Kasumi-1 (cell line): Measurements from ENCODE around the gene S100Z.
"Not testable (repeated sequence)": the region's sequence is repeated elsewhere in the genome, so short reads cannot be mapped to it uniquely, and the experiment has no call there.

Source experiments
- DNase-seq, 2 experiments: peaks; one replicate each; lab custom pipeline; 2025; lab: John Stamatoyannopoulos, UW

The S100Z gene

GRCh38 chr5:76826416-76826815 is 23.4 kb upstream of the S100Z start:
- not testable (repeated sequence) for DNase-seq

GRCh38 chr5:76831110-76831452 is 18.7 kb upstream of the S100Z start:
- DNase-seq = no peak

DNA sequence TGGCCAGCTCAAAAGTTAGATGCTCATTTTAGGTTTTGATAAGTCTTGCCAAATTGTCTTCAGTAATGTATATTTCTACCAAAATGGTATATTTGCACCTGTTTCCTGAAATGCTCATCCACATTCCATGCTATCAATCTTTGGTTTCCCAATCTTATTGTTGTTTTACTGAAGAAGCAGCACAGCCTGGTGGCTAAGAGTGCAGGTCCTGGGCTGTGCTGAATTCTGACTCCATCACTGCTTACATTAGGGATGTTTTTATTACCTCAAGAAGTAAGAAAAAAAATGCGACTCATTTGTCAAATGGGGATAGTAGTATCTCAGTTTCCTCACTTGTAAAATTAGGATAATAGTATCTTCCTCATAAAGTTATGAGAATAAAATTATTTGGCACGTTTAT is 13.6 kb upstream of the S100Z start:
- no peak for DNase-seq

- no peak for DNase-seq
Measured at GRCh38 chr5:76836585-76836984, 13.2 kb upstream of the S100Z start.

- no peak for DNase-seq
Measured at GRCh38 chr5:76838481-76839261, 11.1 kb upstream of the S100Z start.

GRCh38 chr5:76841361-76841760 is 8.5 kb upstream of the S100Z start:
- no peak for DNase-seq

DNA sequence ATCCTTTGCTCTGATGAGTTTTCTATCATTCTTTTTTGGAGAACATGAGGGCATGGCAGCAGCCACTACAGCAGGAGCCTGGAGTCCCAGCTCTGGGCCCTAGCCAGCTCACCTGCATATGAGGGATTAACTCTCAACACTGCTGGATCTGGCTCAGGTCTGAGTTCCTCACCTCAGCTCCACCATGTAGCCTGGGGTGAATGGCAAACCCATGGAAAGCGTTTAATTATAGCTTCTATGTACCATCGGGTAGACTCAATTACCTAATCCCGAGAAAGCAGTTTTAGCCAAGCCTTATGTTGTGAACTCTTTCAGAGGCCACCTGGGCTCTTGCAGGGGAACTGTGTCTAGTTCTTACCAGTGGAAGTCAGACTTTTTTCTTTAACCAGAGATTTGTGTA is 3.9 kb upstream of the S100Z start:
- DNase-seq = no peak

GRCh38 chr5:76850543-76851145 is 830 bp downstream of the S100Z start:
- no peak for DNase-seq

DNA sequence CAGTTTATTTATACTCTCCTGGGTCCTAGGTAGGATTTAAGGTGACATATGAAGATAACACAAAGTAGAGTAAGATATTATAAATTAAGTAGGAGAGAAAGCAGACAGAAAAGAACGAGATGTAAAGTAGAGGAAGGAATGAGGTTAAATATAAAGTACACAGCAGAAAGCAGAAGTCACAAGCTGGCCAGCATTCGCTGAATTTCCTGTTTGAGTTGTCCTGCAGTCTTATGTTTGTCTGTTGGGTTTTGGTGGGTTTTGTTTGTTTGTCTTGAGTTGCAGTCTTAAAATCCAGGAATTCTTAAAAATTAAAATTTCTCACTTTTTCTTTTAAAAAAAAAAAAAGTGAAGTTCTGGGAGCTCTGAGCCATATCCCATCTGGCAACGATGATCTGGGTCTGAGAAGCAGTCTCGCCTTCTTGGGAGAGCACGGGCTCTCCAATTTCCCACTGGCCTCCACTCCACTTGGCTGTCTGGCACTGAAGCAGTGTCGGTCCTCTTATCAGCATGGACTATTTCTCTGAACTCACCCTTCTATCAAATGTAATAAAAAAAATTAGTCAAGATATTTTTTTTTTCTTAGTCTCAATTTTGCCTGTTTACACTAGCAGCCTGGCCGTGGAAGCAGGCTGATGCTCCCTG is 2.0 kb downstream of the S100Z start:
- peak; percentile 64 to 85 for DNase-seq

GRCh38 chr5:76852772-76853171 is 3.0 kb downstream of the S100Z start:
- DNase-seq = no peak

DNA sequence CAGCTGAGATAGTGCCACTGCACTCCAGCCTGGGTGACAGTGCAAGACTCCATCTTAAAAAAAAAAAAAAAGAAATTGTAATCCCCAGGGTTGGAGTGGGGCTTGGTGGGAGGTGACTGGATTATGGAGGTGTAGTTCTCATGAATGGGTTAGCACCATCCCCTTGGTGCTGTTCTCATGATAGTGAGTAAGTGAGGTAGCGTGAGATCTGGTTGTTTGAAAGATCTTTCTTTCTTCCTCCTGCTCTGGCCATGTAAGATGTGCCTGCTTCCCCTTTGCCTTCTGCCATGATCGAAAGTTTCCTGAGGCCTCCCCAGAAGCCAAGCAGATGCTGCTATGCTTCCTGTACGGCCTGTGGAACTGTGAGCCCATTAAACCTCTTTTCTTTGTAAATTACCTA is 3.9 kb downstream of the S100Z start:
- DNase-seq = not testable (repeated sequence)

- DNase-seq = no peak
Measured at GRCh38 chr5:76854644-76855043, 4.8 kb downstream of the S100Z start.

- not testable (repeated sequence) for DNase-seq
Measured at GRCh38 chr5:76855501-76855900, 5.7 kb downstream of the S100Z start.

- DNase-seq = peak; percentile 92
Measured at GRCh38 chr5:76855961-76856360, 6.1 kb downstream of the S100Z start.

DNA sequence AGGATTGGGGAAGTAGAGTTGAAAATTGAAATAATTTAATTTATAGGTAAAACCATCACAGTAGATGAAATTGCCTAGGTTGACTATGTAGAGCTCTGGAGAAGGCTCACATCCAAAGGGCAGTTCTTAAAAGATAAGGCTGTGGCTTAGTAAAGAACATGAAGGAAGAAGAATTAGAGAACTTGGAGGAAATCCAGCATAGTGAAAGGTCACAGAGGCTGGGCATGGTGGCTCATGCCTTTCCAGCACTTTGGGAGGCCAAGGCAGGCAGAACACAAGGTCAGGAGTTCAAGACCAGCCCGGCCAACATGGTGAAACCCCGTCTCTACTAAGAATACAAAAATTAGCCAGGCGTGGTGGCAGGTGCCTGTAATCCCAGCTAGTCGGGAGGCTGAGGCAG is 7.0 kb downstream of the S100Z start:
- DNase-seq = peak in 1 of 2 experiments; percentile 24

DNA sequence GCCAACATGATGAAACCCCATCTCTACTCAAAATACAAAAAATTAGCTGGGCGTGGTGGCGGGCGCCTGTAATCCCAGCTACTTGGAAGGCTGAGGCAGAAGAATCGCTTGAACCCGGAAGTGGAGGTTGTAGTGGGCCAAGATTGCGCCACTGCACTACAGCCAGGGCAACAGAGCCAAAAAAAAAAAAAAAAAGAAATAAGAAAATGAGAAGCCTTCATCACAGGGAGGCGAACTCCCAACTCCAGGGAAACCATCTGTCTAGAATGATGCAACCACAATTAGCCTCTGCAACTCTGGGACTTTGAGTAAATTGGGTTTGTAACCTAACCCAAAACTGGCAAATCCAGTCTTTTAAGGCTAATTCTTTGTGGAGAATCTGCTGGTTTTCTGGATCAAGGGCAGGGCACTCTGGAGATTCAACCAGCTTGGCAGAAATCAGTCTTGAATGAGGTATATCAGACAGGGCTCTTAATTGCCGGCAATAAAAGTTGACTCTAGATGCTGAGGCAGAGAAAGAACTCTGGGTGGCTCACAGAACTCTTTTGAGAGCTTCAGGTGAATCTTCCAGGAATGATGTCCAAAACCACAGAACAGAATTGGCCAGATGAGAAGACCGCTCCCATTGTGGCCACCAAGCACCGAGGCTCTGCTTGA is 9.9 kb downstream of the S100Z start:
- DNase-seq = no peak

GRCh38 chr5:76861612-76862011 is 11.8 kb downstream of the S100Z start:
- DNase-seq = no peak

DNA sequence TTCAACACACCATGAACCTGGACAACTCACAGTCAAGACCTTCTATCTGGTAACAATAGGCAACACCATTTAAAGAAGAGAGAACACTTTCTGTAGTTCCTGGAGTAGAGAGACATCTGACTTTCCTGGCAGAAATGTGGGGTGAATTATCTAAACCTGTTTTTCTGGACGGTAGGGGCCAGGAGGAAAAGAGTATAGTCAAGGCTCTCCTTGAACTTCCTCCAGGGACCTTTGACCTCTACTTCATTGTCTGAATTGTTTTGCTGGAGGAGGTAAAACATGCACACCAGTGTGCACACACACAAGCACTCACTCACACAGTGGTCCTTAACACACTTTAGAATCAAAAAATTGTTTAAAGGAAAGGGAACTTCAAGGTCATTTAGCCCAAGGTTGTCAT is 13.2 kb downstream of the S100Z start:
- no peak for DNase-seq

- no peak for DNase-seq
Measured at GRCh38 chr5:76866503-76866902, 16.7 kb downstream of the S100Z start.

GRCh38 chr5:76867038-76867437 is 17.2 kb downstream of the S100Z start:
- no peak for DNase-seq

GRCh38 chr5:76867827-76868693 is 18.2 kb downstream of the S100Z start:
- peak; percentile 74 to 81 for DNase-seq

GRCh38 chr5:76870046-76870445 is 20.2 kb downstream of the S100Z start:
- no peak for DNase-seq
